Measurements from ENCODE around the gene RPS28. TPM values are rescaled to one million over a fixed set of nuclear protein-coding genes. Genes with fewer than 3 reads are reported as not detected.
"Not testable (repeated sequence)": the region's sequence is repeated elsewhere in the genome, so short reads cannot be mapped to it uniquely, and the experiment has no call there.

Gene RPS28
- polyA plus RNA-seq, 1 donor (not counting 4 experiments of a cell fraction or from before 2014, with no cell fraction given), result 960 TPM

DNA sequence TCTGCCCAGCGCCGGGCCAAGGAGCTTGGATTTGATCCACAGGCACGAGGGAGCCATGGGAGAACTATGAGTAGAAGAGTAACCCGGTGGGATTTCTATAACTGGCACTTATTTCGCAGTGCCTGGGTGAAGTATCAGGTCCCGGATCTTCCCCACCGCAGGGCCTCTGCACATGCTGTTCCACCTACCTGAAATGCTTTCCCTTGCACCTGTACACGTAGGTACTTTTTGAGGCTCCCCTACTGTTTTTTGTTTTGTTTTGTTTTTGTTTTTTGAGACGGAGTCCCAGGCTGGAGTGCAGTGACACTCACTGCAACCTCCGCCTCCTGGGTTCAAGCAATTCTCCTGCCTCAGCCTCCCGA, 22.2 kb downstream of the RPS28 start:
- dilution Hi-C loops (cut with MboI; ENCODE audit: extremely low pct_ligation_motif_present, low sequenced_read_pairs), result no loop called here
- H3K9ac ChIP-seq (ENCODE audit: control insufficient read depth, extremely low read depth, insufficient read depth, low read length), result no peak overlapping the region
- H3K4me2 ChIP-seq (ENCODE audit: control insufficient read depth, extremely low read depth, insufficient read depth, low read depth, low read length), result peak overlapping the region; percentile 15
- H3K27me3 ChIP-seq (ENCODE audit: control insufficient read depth, extremely low read depth, insufficient read depth, low read length), result peaks cover 8% of the 10 kb centered on the region
- H3K27ac ChIP-seq (ENCODE audit: control insufficient read depth, insufficient read depth, low read length), result no peak overlapping the region
- no peaks in the 10 kb centered on the region for H3K36me3 ChIP-seq (ENCODE audit: control insufficient read depth in 2 of 2, extremely low read depth in 1 of 2, insufficient read depth in 2 of 2, low read length in 2 of 2)
- TF ChIP-seq, protein P1, sequence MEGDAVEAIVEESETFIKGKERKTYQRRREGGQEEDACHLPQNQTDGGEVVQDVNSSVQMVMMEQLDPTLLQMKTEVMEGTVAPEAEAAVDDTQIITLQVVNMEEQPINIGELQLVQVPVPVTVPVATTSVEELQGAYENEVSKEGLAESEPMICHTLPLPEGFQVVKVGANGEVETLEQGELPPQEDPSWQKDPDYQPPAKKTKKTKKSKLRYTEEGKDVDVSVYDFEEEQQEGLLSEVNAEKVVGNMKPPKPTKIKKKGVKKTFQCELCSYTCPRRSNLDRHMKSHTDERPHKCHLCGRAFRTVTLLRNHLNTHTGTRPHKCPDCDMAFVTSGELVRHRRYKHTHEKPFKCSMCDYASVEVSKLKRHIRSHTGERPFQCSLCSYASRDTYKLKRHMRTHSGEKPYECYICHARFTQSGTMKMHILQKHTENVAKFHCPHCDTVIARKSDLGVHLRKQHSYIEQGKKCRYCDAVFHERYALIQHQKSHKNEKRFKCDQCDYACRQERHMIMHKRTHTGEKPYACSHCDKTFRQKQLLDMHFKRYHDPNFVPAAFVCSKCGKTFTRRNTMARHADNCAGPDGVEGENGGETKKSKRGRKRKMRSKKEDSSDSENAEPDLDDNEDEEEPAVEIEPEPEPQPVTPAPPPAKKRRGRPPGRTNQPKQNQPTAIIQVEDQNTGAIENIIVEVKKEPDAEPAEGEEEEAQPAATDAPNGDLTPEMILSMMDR (optimal IDR thresholded peaks at IDR 0.05 in 1 of 3, IDR thresholded peaks at IDR 0.05 in 1 of 3, conservative IDR thresholded peaks at IDR 0.05 in 1 of 3; ENCODE audit: extremely low read depth in 1 of 3, insufficient read depth in 2 of 3, low read length in 3 of 3), result no peak
- no peak for TF ChIP-seq EZH2 (IDR thresholded peaks at IDR 0.05; ENCODE audit: low read length)
- no peaks in the 10 kb centered on the region for H3K9me3 ChIP-seq (ENCODE audit: control insufficient read depth, low read depth, low read length)
- H3K9me1 ChIP-seq (ENCODE audit: control insufficient read depth, extremely low read depth, insufficient read depth, low read length), result no peaks in the 10 kb centered on the region
- peak overlapping the region in 1 of 3 experiments; percentile 29 for H3K4me3 ChIP-seq (ENCODE audit: control insufficient read depth in 2 of 3, extremely low read depth in 1 of 3, insufficient read depth in 2 of 3, low read depth in 1 of 3, low read length in 3 of 3)
- no peaks in the 10 kb centered on the region for H3K79me2 ChIP-seq (ENCODE audit: control insufficient read depth, insufficient read depth, low read length)
- no peaks in the 10 kb centered on the region for H3K4me1 ChIP-seq (ENCODE audit: control insufficient read depth, extremely low read depth, insufficient read depth, low read length)
- no peak for FAIRE-seq
- no peak for DNase-seq (ENCODE audit: low read depth, low spot score)
- no peaks in the 10 kb centered on the region for H4K20me1 ChIP-seq (ENCODE audit: control insufficient read depth, extremely low read depth, insufficient read depth, low read length)
- H2AFZ ChIP-seq (ENCODE audit: control insufficient read depth, low read length), result no peak overlapping the region

DNA sequence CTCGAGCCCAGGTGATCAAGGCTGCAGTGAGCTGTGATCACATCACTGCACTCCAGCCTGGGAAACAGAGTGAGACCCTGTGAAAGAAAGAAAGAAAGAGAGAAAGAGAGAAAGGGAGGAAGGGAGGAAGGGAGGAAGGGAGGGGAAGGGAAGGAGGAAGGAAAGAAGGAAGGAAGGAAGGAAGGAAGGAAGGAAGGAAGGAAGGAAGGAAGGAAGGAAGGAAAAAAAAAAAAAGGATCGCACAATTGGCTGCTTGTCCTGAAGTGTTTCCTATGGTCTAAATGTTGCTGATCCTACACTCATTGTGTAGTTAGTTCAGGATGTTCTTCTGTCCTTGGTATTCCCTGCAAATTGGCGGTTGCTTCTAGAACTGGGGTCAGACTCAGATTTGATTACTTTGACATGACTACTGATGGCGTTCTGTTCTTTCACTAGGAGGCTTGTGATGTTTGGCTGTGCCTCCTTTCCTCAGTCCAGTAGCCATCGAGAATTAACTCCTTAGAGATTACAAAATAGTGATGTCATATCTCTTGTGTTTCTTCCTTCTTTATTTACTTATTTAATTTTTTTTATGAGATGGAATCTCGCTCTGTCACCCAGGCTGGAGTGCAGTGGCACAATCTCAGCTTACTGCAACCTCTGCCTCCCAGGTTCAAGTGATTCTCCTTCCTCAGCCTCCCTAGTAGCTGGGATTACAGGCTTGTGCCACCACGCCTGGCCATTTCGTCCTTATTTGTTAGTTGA, 28.5 kb downstream of the RPS28 start:
- H3K9ac ChIP-seq (ENCODE audit: control insufficient read depth, extremely low read depth, insufficient read depth, low read length); H3K79me2 ChIP-seq (ENCODE audit: control insufficient read depth, insufficient read depth, low read length); H3K27me3 ChIP-seq (ENCODE audit: control insufficient read depth, extremely low read depth, insufficient read depth, low read length); H3K27ac ChIP-seq (ENCODE audit: control insufficient read depth, insufficient read depth, low read length); DNase-seq (ENCODE audit: low read depth, low spot score); H4K20me1 ChIP-seq (ENCODE audit: control insufficient read depth, extremely low read depth, insufficient read depth, low read length); FAIRE-seq; H2AFZ ChIP-seq (ENCODE audit: control insufficient read depth, low read length); H3K36me3 ChIP-seq (ENCODE audit: control insufficient read depth in 2 of 2, extremely low read depth in 1 of 2, insufficient read depth in 2 of 2, low read length in 2 of 2); H3K9me1 ChIP-seq (ENCODE audit: control insufficient read depth, extremely low read depth, insufficient read depth, low read length); H3K4me3 ChIP-seq (ENCODE audit: control insufficient read depth in 2 of 3, extremely low read depth in 1 of 3, insufficient read depth in 2 of 3, low read depth in 1 of 3, low read length in 3 of 3); H3K4me2 ChIP-seq (ENCODE audit: control insufficient read depth, extremely low read depth, insufficient read depth, low read depth, low read length); dilution Hi-C loops (cut with MboI; ENCODE audit: extremely low pct_ligation_motif_present, low sequenced_read_pairs); H3K4me1 ChIP-seq (ENCODE audit: control insufficient read depth, extremely low read depth, insufficient read depth, low read length); H3K9me3 ChIP-seq (ENCODE audit: control insufficient read depth, low read depth, low read length): not testable (repeated sequence)
